Stimulated activated naive CD4-positive, alpha-beta T cell treated with Interleukin-2 at 50 U/mL for 16 hours (primary cell): ENCODE data around the gene RFNG.

ENCODE experiments used
- DNase-seq: peaks from one replicate; lab custom pipeline; 2025; lab: John Stamatoyannopoulos, UW

Gene RFNG

GRCh38 chr17:82077617-82078358 is 26.2 kb upstream of the RFNG start:
- DNase-seq, result no peak

DNA sequence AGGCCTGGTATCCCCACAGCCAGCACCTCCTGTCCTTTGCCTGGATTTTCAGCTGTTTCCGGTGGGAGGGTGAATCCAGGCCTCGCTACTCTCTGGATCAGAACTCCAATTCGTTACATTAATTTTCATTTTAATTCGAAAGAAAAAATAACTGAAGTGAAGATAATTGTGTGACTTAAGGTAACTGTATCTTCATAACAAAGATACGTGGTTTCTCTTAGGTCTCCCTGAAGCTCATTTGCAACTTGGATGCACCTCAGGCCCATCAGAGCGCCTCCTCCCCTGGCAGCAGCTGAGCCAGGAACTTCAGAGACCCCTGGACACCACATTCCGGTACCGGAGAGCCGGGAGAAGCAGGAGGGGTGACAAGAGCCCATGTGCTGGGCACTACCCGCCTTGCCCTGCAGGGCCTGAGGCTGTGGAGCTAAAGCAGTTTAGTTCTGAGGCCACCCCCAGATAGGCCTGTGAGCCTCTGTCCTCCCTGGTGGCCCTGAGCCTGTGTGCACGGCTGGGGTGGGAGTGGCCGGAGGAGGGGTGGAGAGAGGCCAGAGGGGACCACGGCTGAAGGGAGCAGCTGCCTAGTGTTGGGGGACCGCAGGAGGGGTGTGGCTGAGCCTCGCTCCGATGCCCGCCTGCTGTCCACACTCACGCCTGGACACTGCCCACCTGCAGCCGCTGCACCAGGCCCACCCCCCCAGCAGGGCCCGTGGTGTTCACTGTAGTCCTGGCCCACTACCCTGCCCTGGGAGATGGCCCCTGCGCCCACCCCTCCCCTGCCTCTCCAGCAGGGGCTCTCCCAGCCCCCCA is 25.4 kb upstream of the RFNG start:
- no peak for DNase-seq

- no peak for DNase-seq
Observed at GRCh38 chr17:82076018-82076784, 24.6 kb upstream of the RFNG start.

GRCh38 chr17:82073446-82073845 is 21.8 kb upstream of the RFNG start:
- DNase-seq, result no peak

DNA sequence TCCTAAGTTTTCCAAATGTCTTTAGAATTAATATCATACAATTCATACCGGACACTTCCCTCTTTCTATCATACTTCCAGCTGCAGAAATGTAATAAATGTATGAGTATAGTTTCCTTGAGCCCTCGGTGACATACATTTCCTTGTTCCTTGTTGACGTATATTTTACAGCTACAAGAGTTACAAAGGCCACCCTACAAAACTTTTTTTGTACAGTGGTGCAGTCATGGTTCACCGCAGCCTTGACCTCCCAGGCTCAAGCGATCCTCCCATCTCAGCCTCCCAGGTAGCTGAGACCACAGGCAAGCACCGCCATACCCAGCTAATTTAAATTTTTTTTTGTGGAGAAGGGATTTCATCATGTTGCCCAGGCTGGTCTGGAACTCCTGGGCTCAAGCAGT is 21.2 kb upstream of the RFNG start:
- no peak for DNase-seq

DNA sequence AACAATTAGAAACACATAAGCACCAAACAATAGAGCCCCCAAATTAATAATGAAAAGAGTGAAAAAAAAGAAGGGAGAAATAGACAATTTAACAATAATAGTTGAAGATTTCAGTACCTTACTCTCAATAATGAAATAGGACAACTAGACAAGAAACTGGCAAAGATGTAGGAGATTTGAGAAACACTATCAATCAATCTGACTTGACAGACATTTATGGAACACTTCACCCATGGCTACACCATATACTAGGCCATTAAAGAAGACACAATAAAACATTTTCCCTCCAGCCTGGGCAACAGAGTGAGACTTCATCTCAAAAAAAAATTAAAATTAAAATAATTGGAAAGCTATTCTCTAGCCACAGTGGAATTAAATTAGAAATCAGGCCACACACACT is 19.0 kb upstream of the RFNG start:
- no peak for DNase-seq

DNA sequence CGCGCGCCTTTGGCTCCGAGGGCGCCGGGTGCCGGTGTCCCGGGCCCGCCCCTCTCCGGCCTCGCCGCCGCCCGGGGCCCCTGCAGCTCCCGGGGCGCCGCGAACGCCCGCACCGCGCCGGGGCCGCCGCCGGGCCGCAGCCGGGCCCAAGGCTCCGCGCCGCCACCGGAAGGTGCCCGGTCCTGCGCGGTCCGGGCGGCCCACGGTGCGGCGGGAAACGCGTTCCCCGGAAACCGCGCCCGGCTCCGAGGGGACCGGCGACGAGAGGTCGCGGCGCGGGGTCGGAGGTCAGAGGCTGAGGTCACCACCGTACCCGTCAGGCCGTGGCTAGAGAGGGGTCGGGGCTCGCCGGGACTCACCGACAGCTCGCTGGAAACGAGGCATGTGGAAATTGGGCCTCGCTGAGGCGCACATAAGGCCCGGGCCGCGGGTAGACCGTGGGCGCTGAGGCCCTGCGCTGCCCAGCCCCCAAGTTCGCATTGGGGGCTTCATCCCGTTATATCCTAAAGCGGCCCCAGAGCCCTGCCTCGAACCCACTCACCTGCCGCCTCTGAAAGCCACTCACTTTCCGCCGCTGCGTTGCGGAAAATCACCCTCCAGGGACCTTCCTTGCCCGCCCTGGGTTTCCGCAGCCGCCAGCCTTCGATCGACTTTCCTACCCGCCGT is 14.2 kb upstream of the RFNG start, which contains the start of gene DUS1L:
TSS of gene DUS1L (minus strand) at position 167 of the 666 bp plus-strand sequence. CDS start 745 bp downstream, outside the sequence.
- DNase-seq, result peak; percentile 36

- peak; percentile 36 for DNase-seq
Observed at GRCh38 chr17:82065193-82065637, 13.6 kb upstream of the RFNG start.

DNA sequence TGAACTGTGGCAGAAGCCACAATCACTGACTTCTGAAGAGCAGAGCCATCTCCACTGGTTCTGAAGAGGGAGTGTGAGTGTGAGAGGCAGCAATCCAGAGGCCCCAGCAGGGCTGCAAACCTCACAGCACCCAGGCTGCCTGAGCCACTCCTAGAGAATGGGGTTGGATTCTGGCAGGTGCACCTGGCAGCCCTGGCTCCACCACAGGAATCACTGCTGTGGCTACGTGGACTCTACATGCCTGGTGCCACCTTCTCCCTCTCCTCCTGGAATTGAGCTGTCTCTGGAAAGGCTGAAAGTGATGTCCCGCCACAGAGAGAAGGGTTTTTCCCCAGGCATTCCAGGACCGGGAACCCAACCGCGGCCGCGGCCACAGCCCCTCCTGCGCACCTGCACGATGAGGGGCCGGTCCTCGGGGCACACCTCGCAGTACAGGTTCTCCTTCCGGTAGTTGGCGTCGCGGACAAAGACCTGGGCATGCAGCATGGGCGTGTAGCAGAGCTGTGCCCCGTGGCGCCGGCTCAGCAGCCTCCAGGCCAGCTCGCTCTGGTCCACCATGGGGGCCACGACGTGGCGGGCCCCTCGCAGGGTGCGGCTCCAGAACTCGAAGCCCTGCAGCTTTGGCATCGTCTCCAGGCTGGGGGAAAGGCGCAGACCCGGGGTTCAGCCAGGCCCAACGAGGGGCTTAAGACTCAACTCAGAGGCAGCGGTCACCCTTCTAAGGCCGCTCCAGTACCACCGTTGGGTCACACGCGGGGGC is 13.0 kb upstream of the RFNG start:
- no peak for DNase-seq

GRCh38 chr17:82063424-82064415 is 12.1 kb upstream of the RFNG start:
- no peak for DNase-seq

DNA sequence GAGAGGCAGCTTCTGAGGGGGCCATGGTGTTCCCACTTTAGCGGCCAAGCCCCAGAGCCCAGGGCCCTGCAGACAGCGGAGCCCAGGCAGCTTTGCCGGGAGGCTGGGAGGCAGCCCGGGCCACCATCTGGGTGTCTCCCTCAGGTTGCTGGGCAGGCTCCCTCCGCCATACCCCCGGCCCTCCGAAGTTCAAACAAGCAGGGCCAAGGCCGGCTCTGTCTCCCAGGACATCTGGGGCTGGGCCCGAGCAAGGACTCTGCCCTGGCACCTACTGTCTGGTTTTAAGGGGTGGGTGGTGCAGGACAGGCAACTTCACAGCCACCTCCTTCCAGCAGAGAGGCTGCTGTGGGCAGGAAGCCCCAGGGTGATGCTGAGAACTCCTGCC is 11.4 kb upstream of the RFNG start:
- no peak for DNase-seq

DNA sequence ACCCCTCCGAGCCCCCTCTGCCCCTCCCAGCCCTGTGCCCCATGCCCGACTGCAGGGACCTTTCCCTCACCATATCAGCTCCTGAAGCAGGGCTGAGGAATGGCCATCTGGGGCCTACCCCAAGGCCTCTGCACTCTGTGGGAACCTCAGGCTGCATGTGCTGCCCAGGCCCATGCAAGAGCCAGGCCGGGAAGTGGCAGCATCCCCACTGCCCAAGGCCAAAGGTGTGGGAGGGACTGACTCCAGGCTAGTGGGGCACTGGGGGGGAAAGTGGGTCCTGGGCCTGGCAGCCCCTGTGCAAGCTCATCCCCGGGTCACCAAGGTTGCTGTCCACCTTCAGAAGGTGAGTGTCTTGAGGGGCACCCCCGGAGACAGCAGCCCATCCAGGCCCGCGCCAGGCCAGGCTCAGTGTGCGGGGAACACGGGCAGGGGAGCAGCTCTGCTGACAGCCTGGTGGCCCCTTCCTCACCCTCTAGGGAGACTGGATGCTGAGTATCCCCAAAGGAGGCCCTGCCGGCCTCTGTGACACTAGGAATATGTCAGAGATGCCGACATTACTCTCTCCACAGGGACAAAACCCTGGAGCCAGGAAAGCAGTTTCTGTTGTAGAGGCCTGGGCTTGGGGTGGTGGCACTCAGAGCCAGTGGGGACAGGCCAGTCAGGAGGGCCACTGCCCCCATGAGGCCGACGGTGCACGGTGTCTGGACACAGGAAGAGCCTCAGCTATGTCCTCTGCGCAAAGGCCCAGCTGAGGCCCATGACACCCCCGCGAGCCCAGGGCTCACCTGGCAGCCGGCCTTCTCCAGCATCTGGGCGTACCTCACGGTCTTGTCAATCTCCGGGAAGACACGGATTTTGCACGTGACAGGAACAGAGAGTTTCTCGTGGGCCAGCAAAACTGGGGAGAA is 10.7 kb upstream of the RFNG start:
- no peak for DNase-seq

- no peak for DNase-seq
Observed at GRCh38 chr17:82061047-82061925, 9.7 kb upstream of the RFNG start.

- no peak for DNase-seq
Observed at GRCh38 chr17:82060614-82061013, 9.0 kb upstream of the RFNG start.

GRCh38 chr17:82060001-82060380 is 8.4 kb upstream of the RFNG start:
- no peak for DNase-seq

- DNase-seq, result no peak
Observed at GRCh38 chr17:82059272-82060000, 7.8 kb upstream of the RFNG start.

DNA sequence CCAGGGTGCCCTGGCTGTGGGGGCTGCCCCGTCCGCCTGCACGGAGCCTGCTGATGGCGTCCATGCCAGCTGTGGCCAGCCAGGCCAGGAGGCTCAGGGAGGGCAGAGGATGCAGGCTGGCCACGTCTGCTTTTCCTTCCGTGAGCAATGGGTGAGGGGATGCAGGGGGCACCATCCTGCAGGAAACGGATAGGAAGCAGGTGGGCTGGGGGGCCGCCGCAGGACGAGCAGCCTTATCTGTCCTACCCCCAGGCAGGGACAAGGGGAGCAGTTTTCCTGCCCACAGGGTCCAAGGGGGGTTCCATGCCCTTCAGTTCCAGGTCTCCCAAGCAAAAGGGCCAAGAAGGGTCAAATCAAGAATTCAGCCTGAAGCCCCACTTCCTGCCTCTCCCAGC is 7.2 kb upstream of the RFNG start:
- DNase-seq, result no peak
